GM19438 (cell line): ENCODE measurements around the gene OR1F1.
"Not testable (repeated sequence)": the region's sequence is repeated elsewhere in the genome, so short reads cannot be mapped to it uniquely, and the experiment has no call there.

Source experiments
- ATAC-seq: cut with Tn5 transposase; IDR thresholded peaks from one replicate; pipeline ENCODE4 v1.9.1; 2021; ENCODE audit warnings: low read depth; ENCODE audit not compliant: unreplicated experiment

OR1F1 gene

GRCh38 chr16:3187798-3188674 is at the start of gene OR1F1:
Gene OR1F1, plus strand, starts transcription at chr16:3188204.
- ATAC-seq = no peak

- ATAC-seq = no peak
These were observed 49.7 kb upstream of the OR1F1 start for GRCh38 chr16:3138342-3138741.

- ATAC-seq = no peak
These were observed 49.1 kb upstream of the OR1F1 start for GRCh38 chr16:3138823-3139426.

GRCh38 chr16:3139561-3139960 is 48.4 kb upstream of the OR1F1 start:
- ATAC-seq = not testable (repeated sequence)

- no peak for ATAC-seq
These were observed 47.2 kb upstream of the OR1F1 start for GRCh38 chr16:3140603-3141427.

- no peak for ATAC-seq
These were observed 46.2 kb upstream of the OR1F1 start for GRCh38 chr16:3141781-3142311.

- no peak for ATAC-seq
These were observed 45.7 kb upstream of the OR1F1 start for GRCh38 chr16:3142327-3142726.

GRCh38 chr16:3142770-3143169 is 45.2 kb upstream of the OR1F1 start:
- no peak for ATAC-seq

GRCh38 chr16:3143189-3143588 is 44.8 kb upstream of the OR1F1 start:
- no peak for ATAC-seq

GRCh38 chr16:3143598-3144320 is 44.2 kb upstream of the OR1F1 start:
- ATAC-seq = no peak

- no peak for ATAC-seq
These were observed 43.6 kb upstream of the OR1F1 start for GRCh38 chr16:3144321-3144983.

- no peak for ATAC-seq
These were observed 42.9 kb upstream of the OR1F1 start for GRCh38 chr16:3145151-3145550.

- no peak for ATAC-seq
These were observed 42.3 kb upstream of the OR1F1 start for GRCh38 chr16:3145660-3146059.

- ATAC-seq = no peak
These were observed 40.8 kb upstream of the OR1F1 start for GRCh38 chr16:3147046-3147756.

- no peak for ATAC-seq
These were observed 40.3 kb upstream of the OR1F1 start for GRCh38 chr16:3147757-3148104.

GRCh38 chr16:3148256-3149192 is 39.5 kb upstream of the OR1F1 start:
- no peak for ATAC-seq

GRCh38 chr16:3149193-3149530 is 38.8 kb upstream of the OR1F1 start:
- no peak for ATAC-seq

- peak; percentile 19 for ATAC-seq
These were observed 38.2 kb upstream of the OR1F1 start for GRCh38 chr16:3149630-3150345.
